ENCODE measurements around the gene DIRAS3.

GRCh38 chr1:67997746-67998145 is 52.7 kb downstream of the DIRAS3 start:
- TF ChIP-seq, protein P1, sequence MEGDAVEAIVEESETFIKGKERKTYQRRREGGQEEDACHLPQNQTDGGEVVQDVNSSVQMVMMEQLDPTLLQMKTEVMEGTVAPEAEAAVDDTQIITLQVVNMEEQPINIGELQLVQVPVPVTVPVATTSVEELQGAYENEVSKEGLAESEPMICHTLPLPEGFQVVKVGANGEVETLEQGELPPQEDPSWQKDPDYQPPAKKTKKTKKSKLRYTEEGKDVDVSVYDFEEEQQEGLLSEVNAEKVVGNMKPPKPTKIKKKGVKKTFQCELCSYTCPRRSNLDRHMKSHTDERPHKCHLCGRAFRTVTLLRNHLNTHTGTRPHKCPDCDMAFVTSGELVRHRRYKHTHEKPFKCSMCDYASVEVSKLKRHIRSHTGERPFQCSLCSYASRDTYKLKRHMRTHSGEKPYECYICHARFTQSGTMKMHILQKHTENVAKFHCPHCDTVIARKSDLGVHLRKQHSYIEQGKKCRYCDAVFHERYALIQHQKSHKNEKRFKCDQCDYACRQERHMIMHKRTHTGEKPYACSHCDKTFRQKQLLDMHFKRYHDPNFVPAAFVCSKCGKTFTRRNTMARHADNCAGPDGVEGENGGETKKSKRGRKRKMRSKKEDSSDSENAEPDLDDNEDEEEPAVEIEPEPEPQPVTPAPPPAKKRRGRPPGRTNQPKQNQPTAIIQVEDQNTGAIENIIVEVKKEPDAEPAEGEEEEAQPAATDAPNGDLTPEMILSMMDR (IDR thresholded peaks at IDR 0.05), result no peak
- TF ChIP-seq POLR2A (IDR thresholded peaks at IDR 0.05), result no peak
